HepG2 (cell line): ENCODE results near the gene INTS2. TPM values are rescaled to one million over a fixed set of nuclear protein-coding genes. Genes with fewer than 3 reads are reported as not detected.

Experiments used
- ATAC-seq: fragments of 200-7000 bp; cut with Tn5 transposase; 3 replicates; pipeline ENCODE4 v1.9.1; 2020; ENCODE audit warnings: mild to moderate bottlenecking, moderate library complexity
- BruUV-seq: library from RNA; stranded (reverse); fragments of 400-500 nt; replicated peaks from 2 replicates; lab custom pipeline; 2021; lab: Mats Ljungman, UMichigan
- CTCF ChIA-PET: fragments of 300-600 bp; formaldehyde crosslinking; extraction: SDS; loops from one replicate; lab custom pipeline; 2021; ENCODE audit warnings: low total read pairs, inconsistent platforms, low intra/inter-chr PET ratio; lab: Yijun Ruan, JAX
- POLR2A ChIA-PET: fragments of 350-600 bp; sonication (Branson Sonifier 250); formaldehyde crosslinking; loops from one replicate; lab custom pipeline; 2020; ENCODE audit warnings: antibody characterized with exemption, inconsistent platforms; lab: Yijun Ruan, JAX
- DNase-seq: peaks from one replicate; pipeline ENCODE4 v3.0.0-alpha.2; 2015; ENCODE audit warnings: low spot score
- FAIRE-seq: peaks from 3 replicates; lab custom pipeline; 2011; peaks lifted over from hg19 to GRCh38; lab: Jason Lieb, UNC
- H2AFZ ChIP-seq: one replicate; pipeline ENCODE4 v1.6.1; 2011; ENCODE audit warnings: low read length, inconsistent platforms
- H3K27ac ChIP-seq: fragments of 300-600 bp; 3 replicates; pipeline ENCODE4 v1.8.0; 2011; ENCODE audit warnings: mixed run types, mild to moderate bottlenecking, mixed read lengths, low read length, inconsistent platforms; ENCODE audit not compliant: insufficient read depth; ENCODE audit errors: extremely low read length
- H3K27me3 ChIP-seq, 2 experiments: fragments of 200-600 bp in 1 of 2; 2 replicates in 1 of 2; 3 replicates in 1 of 2; pipeline versions ENCODE4 v1.6.0 to v1.8.0; 2011; ENCODE audit warnings: low read length in 2 of 2, mild to moderate bottlenecking in 2 of 2, moderate library complexity in 2 of 2, inconsistent platforms in 1 of 2; ENCODE audit not compliant: insufficient read depth in 2 of 2, control insufficient read depth in 1 of 2
- H3K36me3 ChIP-seq, 2 experiments: fragments of 200-600 bp in 1 of 2; replicated peaks in 1 of 2; 2 replicates in 1 of 2; 3 replicates in 1 of 2; pipeline versions ENCODE4 v1.5.1 to v1.8.0; 2011; ENCODE audit warnings: low read length in 2 of 2, inconsistent platforms in 1 of 2; ENCODE audit not compliant: insufficient read depth in 2 of 2, control insufficient read depth in 1 of 2
- H3K4me1 ChIP-seq: 2 replicates; pipeline ENCODE4 v1.5.1; 2012; ENCODE audit warnings: low read length, inconsistent platforms; ENCODE audit not compliant: insufficient read depth
- H3K4me2 ChIP-seq: 2 replicates; pipeline ENCODE4 v1.6.0; 2011; ENCODE audit warnings: low read depth, low read length, inconsistent platforms
- H3K4me3 ChIP-seq, 3 experiments: fragments of 200-600 bp in 1 of 3; sonication (generic), shearing (Covaris generic) in 1 of 3; replicated peaks in 1 of 3; 2 replicates each; pipeline ENCODE4 v1.5.1; 2011 to 2016; ENCODE audit warnings: low read length in 3 of 3, inconsistent platforms in 2 of 3, low read depth in 2 of 3, mild to moderate bottlenecking in 2 of 3, control low read depth in 1 of 3, mixed read lengths in 1 of 3; ENCODE audit not compliant: insufficient read depth in 1 of 3
- H3K79me2 ChIP-seq: one replicate; pipeline ENCODE4 v1.6.1; 2011; ENCODE audit warnings: low read length, inconsistent platforms; ENCODE audit not compliant: insufficient read depth
- H3K9ac ChIP-seq: 2 replicates; pipeline ENCODE4 v1.6.0; 2011; ENCODE audit warnings: mild to moderate bottlenecking, low read depth, low read length, inconsistent platforms; ENCODE audit not compliant: insufficient read depth
- H3K9me3 ChIP-seq: 2 replicates; pipeline ENCODE4 v1.5.1; 2012; ENCODE audit warnings: mild to moderate bottlenecking, low read length
- H4K20me1 ChIP-seq: 2 replicates; pipeline ENCODE4 v1.6.0; 2011; ENCODE audit warnings: inconsistent platforms, mild to moderate bottlenecking, low read length, moderate library complexity; ENCODE audit not compliant: insufficient read depth
- ARHGAP35 ChIP-seq: sonication (generic); formaldehyde crosslinking; IDR thresholded peaks from 2 replicates; pipeline ENCODE4 v1.9.0; 2022; ENCODE audit warnings: mild to moderate bottlenecking, inconsistent platforms, moderate library complexity, missing genetic modification reagents, borderline replicate concordance
- EZH2 ChIP-seq: conservative IDR thresholded peaks from 2 replicates; pipeline ENCODE4 v1.6.1; 2012; ENCODE audit warnings: mild to moderate bottlenecking, low read depth, low read length, moderate library complexity
- LCORL ChIP-seq, 2 experiments: fragments of 450-650 bp in 1 of 2; sonication (generic) in 1 of 2; formaldehyde crosslinking in 1 of 2; IDR thresholded peaks; 2 replicates each; pipeline versions ENCODE4 v1.5.0 to v1.6.1; 2017 to 2020; ENCODE audit warnings: antibody characterized with exemption in 1 of 2, missing genetic modification reagents in 1 of 2
- SRF ChIP-seq: IDR thresholded peaks from 2 replicates; pipeline ENCODE4 v1.6.1; 2011; ENCODE audit warnings: mild to moderate bottlenecking, low read depth, low read length, moderate library complexity
- ZGPAT ChIP-seq: IDR thresholded peaks from 2 replicates; pipeline ENCODE4 v1.6.1; 2016; ENCODE audit warnings: mild to moderate bottlenecking
- ZNF10 ChIP-seq: sonication (generic); formaldehyde crosslinking; IDR thresholded peaks from 2 replicates; pipeline ENCODE4 v1.4.0; 2020; ENCODE audit warnings: mild to moderate bottlenecking, low read depth, missing genetic modification reagents, borderline replicate concordance
- ZNF407 ChIP-seq: sonication (generic); formaldehyde crosslinking; IDR thresholded peaks from one replicate; pipeline ENCODE4 v1.5.1; 2020; ENCODE audit warnings: mild to moderate bottlenecking, missing genetic modification reagents; ENCODE audit errors: not compliant biosample characterization
- ZNF441 ChIP-seq: sonication (generic); formaldehyde crosslinking; IDR thresholded peaks from 2 replicates; pipeline ENCODE4 v1.7.0; 2021; ENCODE audit warnings: missing genetic modification reagents, borderline replicate concordance
- ZNF562 ChIP-seq: sonication (generic); formaldehyde crosslinking; IDR thresholded peaks from 2 replicates; pipeline ENCODE4 v1.8.0; 2022; ENCODE audit warnings: missing genetic modification reagents, borderline replicate concordance
- ZNF615 ChIP-seq: sonication (generic); formaldehyde crosslinking; IDR thresholded peaks from 2 replicates; pipeline ENCODE4 v1.5.0; 2020; ENCODE audit warnings: mild to moderate bottlenecking, missing genetic modification reagents, borderline replicate concordance
- ZSCAN12 ChIP-seq: sonication (generic); formaldehyde crosslinking; IDR thresholded peaks from 2 replicates; pipeline ENCODE4 v1.9.0; 2021; ENCODE audit warnings: mild to moderate bottlenecking, missing genetic modification reagents
- WGBS: methylation state at CpG from one replicate; pipeline ENCODE4 v1.1.6; 2017; ENCODE audit warnings: low lambda C conversion rate; 5-methylcytosine and 5-hydroxymethylcytosine counted together
- in situ Hi-C: cut with HindIII; loops from 2 replicates; pipeline ENCODE4 v1.10.0; 2017; ENCODE audit warnings: low pct_unique_long_range_greater_than_20kb; ENCODE audit not compliant: extremely low pct_ligation_motif_present
- intact Hi-C: fragments of 100-400 bp; cut with micrococcal nuclease; formaldehyde crosslinking; loops from one replicate; pipeline ENCODE4 v1.10.0; 2022; ENCODE audit not compliant: unreplicated experiment
- polyA plus RNA-seq, 8 experiments: library from polyadenylated mRNA; depleted of rRNA in 3 of 8; stranded (reverse) in 7 of 8; unstranded in 1 of 8; fragments of >200 nt; fragmentation: Illumina TruSeq in 4 of 8; extraction: Trizol in 4 of 8; gene quantifications; 2 replicates each; pipeline versions ENCODE4 v1.2.1 to v1.2.3, GENCODE V29; 2011 to 2016; ENCODE audit warnings: low read depth in 4 of 8, missing spikeins in 1 of 8, mixed read lengths in 1 of 8; ENCODE audit not compliant: insufficient read depth in 1 of 8
- total RNA-seq, 5 experiments: library from RNA; depleted of rRNA; stranded (reverse); fragments of >200 nt; fragmentation: Illumina TruSeq; extraction: Trizol; gene quantifications; 2 replicates each; pipeline ENCODE4 v1.2.3, GENCODE V29; 2016; ENCODE audit warnings: low read depth in 1 of 5

INTS2 gene
- total and polyA plus RNA-seq, 2 of the 13 experiments (the other 11 are each of a cell fraction or from before 2014, with no cell fraction given) = 20.5 to 30.2 TPM

- ATAC-seq (no peak), DNase-seq (no peak), FAIRE-seq (no peak)
- Histone ChIP-seq H3K4me1 (no peaks in the 10 kb centered on the region), H4K20me1 (no peaks in the 10 kb centered on the region), H3K9ac (no peak overlapping the region), H3K9me3 (no peaks in the 10 kb centered on the region), H3K27me3 (no peaks in the 10 kb centered on the region), H3K36me3 (peaks cover 4 to 8% of the 10 kb centered on the region in 2 experiments; a peak in 4 of 5 replicates), H3K4me2 (no peak overlapping the region), H2AFZ (no peak overlapping the region), H3K4me3 (no peak overlapping the region), H3K27ac (no peak overlapping the region), H3K79me2 (no peaks in the 10 kb centered on the region)
- in situ Hi-C loops = no loop called here
- intact Hi-C loops = no loop called here
- CTCF ChIA-PET = no interaction called here
- no TSS peak for BruUV-seq
- POLR2A ChIA-PET = no interaction called here
- 75% methylated on average over 6 of the region's 6 CpGs for WGBS
- TF ChIP-seq ZNF562 = no peak
- TF ChIP-seq ZNF10 (CRISPR knock-in tag) = no peak
- TF ChIP-seq LCORL (IDR thresholded peaks at IDR 0.05) = no peak
- no peak for TF ChIP-seq LCORL (CRISPR knock-in tag; IDR thresholded peaks at IDR 0.05)
- no peak for TF ChIP-seq ZNF615 (CRISPR knock-in tag)
- no peak for TF ChIP-seq ARHGAP35 (CRISPR knock-in tag)
- no peak for TF ChIP-seq ZNF441 (CRISPR knock-in tag)
- TF ChIP-seq EZH2 = no peak
- TF ChIP-seq ZNF407 (CRISPR knock-in tag) = no peak
- TF ChIP-seq ZSCAN12 (CRISPR knock-in tag) = no peak
- TF ChIP-seq ZGPAT (CRISPR knock-in tag) = no peak
- no peak for TF ChIP-seq SRF
These were observed 105.2 kb downstream of the INTS2 start for GRCh38 chr17:61822326-61823285.
